ENCODE measurements around the gene SLC26A11.
"Not testable (repeated sequence)": the region's sequence is repeated elsewhere in the genome, so short reads cannot be mapped to it uniquely, and the experiment has no call there.

The SLC26A11 gene

GRCh38 chr17:80242505-80242904, 22.3 kb downstream of the SLC26A11 start:
- TF ChIP-seq CTCF (IDR thresholded peaks at IDR 0.05; ENCODE audit: insufficient read depth, low read length), result no peak
- TF ChIP-seq SPI1 (IDR thresholded peaks at IDR 0.05; ENCODE audit: borderline replicate concordance, low read depth), result no peak
- no peak for TF ChIP-seq GABPA (IDR thresholded peaks at IDR 0.05; ENCODE audit: low read depth)
- no peak for TF ChIP-seq POLR2AphosphoS5 (IDR thresholded peaks at IDR 0.05; ENCODE audit: low read depth)
- no peak for TF ChIP-seq REST (IDR thresholded peaks at IDR 0.05; ENCODE audit: insufficient replicate concordance, low read depth)
- no peaks in the 10 kb centered on the region for H3K27me3 ChIP-seq (ENCODE audit: insufficient read depth, poor library complexity, severe bottlenecking)
- DNase-seq (ENCODE audit: low read depth in 1 of 2, low spot score in 1 of 2), result peak in 1 of 2 experiments; percentile 11
- no peak overlapping the region for H3K4me3 ChIP-seq (replicated peaks; ENCODE audit: insufficient read depth, low read length)
- no peak overlapping the region for H3K27ac ChIP-seq (replicated peaks)

GRCh38 chr17:80243526-80244433, 23.6 kb downstream of the SLC26A11 start:
- no peak overlapping the region for H3K4me3 ChIP-seq (replicated peaks; ENCODE audit: insufficient read depth, low read length)
- no peak for TF ChIP-seq GABPA (IDR thresholded peaks at IDR 0.05; ENCODE audit: low read depth)
- no peak for TF ChIP-seq REST (IDR thresholded peaks at IDR 0.05; ENCODE audit: insufficient replicate concordance, low read depth)
- TF ChIP-seq POLR2AphosphoS5 (IDR thresholded peaks at IDR 0.05; ENCODE audit: low read depth), result no peak
- no peak overlapping the region for H3K27ac ChIP-seq (replicated peaks)
- no peaks in the 10 kb centered on the region for H3K27me3 ChIP-seq (ENCODE audit: insufficient read depth, poor library complexity, severe bottlenecking)
- no peak for DNase-seq (ENCODE audit: low read depth in 1 of 2, low spot score in 1 of 2)

GRCh38 chr17:80244448-80244847, 24.2 kb downstream of the SLC26A11 start:
- not testable (repeated sequence) for DNase-seq (ENCODE audit: low read depth in 1 of 2, low spot score in 1 of 2); H3K27ac ChIP-seq (replicated peaks); H3K27me3 ChIP-seq (ENCODE audit: insufficient read depth, poor library complexity, severe bottlenecking); H3K4me3 ChIP-seq (replicated peaks; ENCODE audit: insufficient read depth, low read length)

GRCh38 chr17:80244871-80245509, 24.8 kb downstream of the SLC26A11 start:
- Histone ChIP-seq H3K27ac (replicated peaks) (no peak overlapping the region), H3K27me3 (ENCODE audit: insufficient read depth, poor library complexity, severe bottlenecking) (no peaks in the 10 kb centered on the region), H3K4me3 (replicated peaks; ENCODE audit: insufficient read depth, low read length) (no peak overlapping the region)
- TF ChIP-seq GABPA (IDR thresholded peaks at IDR 0.05; ENCODE audit: low read depth), result no peak
- no peak for TF ChIP-seq POLR2AphosphoS5 (IDR thresholded peaks at IDR 0.05; ENCODE audit: low read depth)
- no peak for TF ChIP-seq CTCF (IDR thresholded peaks at IDR 0.05; ENCODE audit: insufficient read depth, low read length)
- no peak for TF ChIP-seq SPI1 (IDR thresholded peaks at IDR 0.05; ENCODE audit: borderline replicate concordance, low read depth)
- TF ChIP-seq REST (IDR thresholded peaks at IDR 0.05; ENCODE audit: insufficient replicate concordance, low read depth), result no peak
- DNase-seq (ENCODE audit: low read depth in 1 of 2, low spot score in 1 of 2), result no peak
